Raji (cell line): ENCODE results near the gene NOP53.

ENCODE experiments used
- POLR2A ChIP-seq: IDR thresholded peaks from 2 replicates; pipeline ENCODE4 v1.6.1; 2011; ENCODE audit warnings: low read depth, low read length, control low read depth; ENCODE audit not compliant: insufficient read depth

NOP53 gene

GRCh38 chr19:47735131-47735530 is 10.2 kb upstream of the NOP53 start:
- TF ChIP-seq POLR2A: no peak

DNA sequence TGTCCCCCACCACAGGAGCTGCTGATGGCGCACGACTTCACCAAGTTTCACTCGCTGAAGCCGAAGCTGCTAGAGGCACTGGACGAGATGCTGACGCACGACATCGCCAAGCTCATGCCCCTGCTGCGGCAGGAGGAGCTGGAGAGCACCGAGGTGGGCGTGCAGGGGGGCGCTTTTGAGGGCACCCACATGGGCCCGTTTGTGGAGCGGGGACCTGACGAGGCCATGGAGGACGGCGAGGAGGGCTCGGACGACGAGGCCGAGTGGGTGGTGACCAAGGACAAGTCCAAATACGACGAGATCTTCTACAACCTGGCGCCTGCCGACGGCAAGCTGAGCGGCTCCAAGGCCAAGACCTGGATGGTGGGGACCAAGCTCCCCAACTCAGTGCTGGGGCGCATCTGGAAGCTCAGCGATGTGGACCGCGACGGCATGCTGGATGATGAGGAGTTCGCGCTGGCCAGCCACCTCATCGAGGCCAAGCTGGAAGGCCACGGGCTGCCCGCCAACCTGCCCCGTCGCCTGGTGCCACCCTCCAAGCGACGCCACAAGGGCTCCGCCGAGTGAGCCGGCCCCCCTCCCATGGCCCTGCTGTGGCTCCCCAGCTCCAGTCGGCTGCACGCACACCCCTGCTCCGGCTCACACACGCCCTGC is 4.4 kb upstream of the NOP53 start:
- no peak for TF ChIP-seq POLR2A

DNA sequence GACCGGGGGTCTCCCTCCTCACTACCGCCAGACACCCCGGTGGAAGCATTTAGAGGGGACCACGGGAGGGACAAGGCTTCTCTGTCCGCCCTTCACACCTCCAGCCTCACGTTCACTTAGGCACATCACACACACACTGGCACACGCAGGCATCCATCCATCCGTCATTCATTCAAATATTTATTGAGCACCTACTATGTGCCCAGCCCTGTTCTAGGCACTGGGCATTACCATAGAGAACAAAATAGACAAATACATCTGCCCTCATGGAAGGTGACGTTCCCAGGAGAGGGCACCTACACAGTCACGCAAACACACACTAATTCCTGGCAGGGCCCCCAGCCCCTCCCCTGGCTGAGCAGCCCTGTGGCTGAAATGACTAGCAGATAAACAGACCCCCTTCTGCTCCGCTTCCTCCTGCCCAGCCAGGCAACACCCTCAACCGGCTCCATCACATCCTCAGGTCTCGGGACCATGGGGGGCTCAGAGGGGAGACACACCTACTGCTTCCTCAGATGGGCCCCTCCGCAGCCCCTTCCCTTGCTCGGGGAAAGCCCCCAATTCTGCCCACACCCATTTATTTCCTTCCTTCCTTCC is 3.7 kb upstream of the NOP53 start:
- no peak for TF ChIP-seq POLR2A

- no peak for TF ChIP-seq POLR2A
Measured at GRCh38 chr19:47742634-47743033, 2.7 kb upstream of the NOP53 start.

DNA sequence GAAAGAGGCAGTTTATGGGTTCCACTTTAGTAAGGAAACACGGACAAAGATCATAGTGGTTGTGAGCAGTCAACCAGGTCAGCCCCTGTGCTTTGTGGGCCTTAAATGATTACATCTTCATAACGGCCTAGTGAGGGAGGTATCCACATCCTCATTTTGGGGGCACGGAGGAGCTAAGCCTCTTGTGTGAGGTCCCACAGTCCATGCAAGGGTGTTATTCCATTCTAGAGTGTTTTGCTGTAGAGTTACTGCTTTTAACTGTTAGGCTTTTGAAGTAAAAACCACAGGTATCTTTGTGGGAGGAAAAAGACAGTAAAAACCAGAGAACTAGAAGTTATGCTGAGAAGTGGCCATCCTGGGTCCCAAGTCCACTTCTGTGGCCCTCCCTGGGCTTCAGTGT is 4.0 kb downstream of the NOP53 start:
- no peak for TF ChIP-seq POLR2A

DNA sequence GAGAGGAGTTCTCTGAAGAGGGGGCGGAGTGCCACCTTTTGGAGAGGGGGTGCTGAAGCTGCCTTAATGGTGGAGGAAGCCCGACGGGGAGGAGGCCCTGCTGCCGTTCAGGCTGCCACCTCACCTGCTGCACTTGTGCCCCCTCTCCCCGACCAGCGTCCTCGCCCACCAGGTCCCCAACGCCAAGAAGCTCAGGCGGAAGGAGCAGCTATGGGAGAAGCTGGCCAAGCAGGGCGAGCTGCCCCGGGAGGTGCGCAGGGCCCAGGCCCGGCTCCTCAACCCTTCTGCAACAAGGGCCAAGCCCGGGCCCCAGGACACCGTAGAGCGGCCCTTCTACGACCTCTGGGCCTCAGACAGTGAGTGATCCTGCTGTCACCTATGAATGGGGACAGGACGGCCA is 5.4 kb downstream of the NOP53 start:
- TF ChIP-seq POLR2A: no peak

DNA sequence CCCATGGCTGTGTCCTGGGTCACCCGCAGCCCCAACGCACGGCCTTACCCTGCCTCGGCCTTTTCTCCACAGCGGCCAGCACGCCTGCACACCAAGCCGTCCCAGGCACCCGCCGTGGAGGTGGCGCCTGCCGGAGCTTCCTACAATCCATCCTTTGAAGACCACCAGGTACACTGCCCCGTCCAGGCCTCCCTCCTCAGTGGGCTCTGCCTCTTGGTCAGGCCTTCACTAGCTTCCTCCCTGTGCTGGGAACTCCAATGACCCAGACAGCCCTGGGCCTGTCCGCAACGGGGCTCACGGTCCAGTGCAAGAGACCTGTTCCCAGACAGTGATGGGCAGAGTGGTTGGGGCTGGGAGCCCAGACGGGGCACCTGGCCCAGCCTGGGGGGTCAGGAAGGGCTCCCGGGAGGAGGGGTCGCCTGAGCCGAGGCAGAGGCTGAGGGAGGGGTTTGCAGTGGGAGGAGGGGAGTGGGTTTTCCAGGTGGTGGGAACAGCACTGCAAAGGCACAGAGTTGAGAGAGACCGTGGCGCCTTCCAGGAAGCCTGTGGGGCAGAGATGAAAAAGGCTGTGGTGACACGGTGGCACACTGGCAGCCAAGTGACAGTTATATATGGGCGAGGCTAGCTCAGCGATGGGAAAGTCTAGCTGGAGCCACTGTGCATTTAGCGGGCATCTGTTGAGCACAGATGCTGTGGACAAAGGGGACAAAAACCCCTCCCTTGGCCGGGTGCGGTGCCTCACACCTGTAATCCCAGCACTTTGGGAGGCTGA is 7.3 kb downstream of the NOP53 start:
- TF ChIP-seq POLR2A: no peak

GRCh38 chr19:47754206-47755064 is 9.1 kb downstream of the NOP53 start:
- TF ChIP-seq POLR2A: no peak

DNA sequence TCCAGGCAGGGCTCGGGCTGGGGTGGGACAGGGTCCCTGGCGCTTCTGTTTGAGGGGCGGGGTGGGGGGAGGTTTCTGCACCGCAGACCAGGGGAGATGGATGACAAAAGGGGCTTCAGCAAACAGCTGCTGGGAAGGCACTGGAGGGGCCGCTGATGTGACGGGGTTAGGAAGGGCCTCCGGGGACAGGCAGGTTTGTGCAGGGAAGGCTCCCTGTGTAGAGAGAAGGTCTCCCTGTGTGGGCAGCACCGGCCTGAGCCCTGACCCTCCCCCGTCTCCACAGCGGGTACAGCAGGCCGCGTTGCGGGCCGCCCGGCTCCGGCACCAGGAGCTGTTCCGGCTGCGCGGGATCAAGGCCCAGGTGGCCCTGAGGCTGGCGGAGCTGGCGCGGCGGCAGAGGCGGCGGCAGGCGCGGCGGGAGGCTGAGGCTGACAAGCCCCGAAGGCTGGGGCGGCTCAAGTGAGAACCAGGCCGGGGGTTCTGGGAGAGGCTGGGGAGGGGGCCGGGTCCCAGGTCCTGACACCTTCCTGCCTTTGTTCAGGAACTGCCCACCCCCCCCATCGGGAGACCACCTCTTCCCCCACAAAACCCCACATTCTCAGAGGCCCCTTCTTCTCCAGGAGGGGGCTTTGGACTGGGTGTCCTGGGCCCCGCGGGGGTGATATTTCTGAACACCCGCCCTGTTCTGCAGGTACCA is 9.9 kb downstream of the NOP53 start:
- TF ChIP-seq POLR2A: no peak

DNA sequence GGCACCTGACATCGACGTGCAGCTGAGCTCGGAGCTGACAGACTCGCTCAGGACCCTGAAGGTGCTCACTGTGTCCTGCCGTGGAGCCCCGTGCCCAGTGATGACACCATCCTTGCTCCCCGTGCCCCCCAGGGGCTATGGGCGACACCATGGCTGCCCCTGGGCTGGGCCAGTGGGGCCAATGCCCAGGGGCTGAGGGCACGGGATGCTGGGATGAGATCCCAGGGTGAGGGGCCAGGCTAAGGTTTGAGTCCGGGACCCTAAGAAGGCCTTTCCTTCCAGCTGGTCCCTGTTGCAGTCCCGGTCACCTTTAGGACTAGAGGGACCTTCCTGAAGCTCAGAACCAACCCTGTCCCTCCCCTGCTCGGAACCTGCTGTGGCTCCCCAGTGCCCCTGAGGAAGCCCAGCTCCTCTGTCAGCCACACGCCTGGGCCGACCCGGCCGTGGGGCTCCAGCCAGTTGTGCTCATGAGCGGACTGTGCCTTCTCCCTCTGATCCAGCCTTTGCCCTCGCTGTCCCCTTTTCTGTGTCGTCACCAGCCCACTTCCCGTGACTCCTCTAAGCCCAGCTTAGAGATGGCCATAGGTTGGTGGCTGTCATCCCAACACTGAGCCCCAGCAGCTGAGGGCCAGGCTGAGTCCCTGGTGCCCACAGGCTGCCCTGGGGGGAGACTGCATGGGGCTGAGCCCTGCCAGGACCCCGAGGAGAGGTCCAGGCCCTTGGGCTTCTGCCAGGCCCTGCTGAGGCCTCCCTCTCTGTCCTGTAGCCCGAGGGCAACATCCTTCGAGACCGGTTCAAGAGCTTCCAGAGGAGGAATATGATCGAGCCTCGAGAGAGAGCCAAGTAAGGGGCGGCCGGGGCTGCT is 10.6 kb downstream of the NOP53 start:
- TF ChIP-seq POLR2A: no peak

DNA sequence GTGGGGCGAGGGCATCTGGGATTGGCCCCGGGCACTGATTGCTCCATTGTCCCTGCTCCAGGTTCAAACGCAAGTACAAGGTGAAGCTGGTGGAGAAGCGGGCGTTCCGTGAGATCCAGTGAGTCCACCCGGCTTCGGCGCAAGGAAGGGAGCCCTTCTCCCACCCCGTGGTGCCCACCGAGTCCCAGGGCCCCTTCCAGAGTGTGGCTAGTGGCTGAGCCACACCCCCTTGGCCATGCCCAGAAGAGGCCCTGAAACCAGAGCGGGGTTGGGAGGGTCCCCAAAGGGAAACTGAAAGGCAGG is 11.2 kb downstream of the NOP53 start:
- no peak for TF ChIP-seq POLR2A

GRCh38 chr19:47756953-47757608 is 11.7 kb downstream of the NOP53 start:
- TF ChIP-seq POLR2A: no peak

- no peak for TF ChIP-seq POLR2A
Measured at GRCh38 chr19:47757617-47758442, 12.5 kb downstream of the NOP53 start.
